Right lobe of liver (tissue), 4 donors: ENCODE data around the gene RGS7BP.

Source experiments
- POLR2A ChIP-seq: fragments of 450-650 bp; IDR thresholded peaks from one replicate; pipeline ENCODE4 v1.6.1; 2017; ENCODE audit warnings: antibody characterized with exemption, mild to moderate bottlenecking
- TF ChIP-seq, protein P1 (sequence below), 4 donors: fragments of 200-600 bp in 3 of 4; fragments of 450-650 bp in 1 of 4; IDR thresholded peaks; one replicate each; pipeline versions ENCODE4 v1.5.1 to v1.8.0; 2016 to 2022; ENCODE audit warnings: antibody characterized with exemption in 4 of 4, mild to moderate bottlenecking in 2 of 4
- donor health status: DM: no; HTN: no; CAD: no.
- donor health status: DM: no; HTN: no; CAD: no.
- donor health status: DM: no; HTN: yes; CAD: no.

DNA sequence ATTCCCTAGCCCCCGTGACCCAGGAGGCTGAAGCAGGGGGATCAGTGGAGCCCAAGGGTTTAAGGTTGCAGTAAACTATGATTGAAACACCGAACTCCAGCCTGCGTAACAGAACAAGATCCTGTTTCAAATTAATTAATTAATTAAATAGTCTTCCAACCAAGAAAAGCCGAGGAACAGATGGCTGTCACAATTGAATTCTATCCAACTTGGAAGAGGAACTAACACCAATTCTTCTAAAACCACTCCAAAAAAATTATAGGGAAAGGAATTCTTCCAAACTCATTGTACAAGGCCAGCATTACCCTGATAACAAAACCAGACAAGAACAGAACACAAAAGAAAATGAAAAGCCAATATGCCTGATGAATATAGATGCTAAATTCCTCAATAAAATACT is 43.4 kb upstream of the RGS7BP start:
- TF ChIP-seq, protein P1, sequence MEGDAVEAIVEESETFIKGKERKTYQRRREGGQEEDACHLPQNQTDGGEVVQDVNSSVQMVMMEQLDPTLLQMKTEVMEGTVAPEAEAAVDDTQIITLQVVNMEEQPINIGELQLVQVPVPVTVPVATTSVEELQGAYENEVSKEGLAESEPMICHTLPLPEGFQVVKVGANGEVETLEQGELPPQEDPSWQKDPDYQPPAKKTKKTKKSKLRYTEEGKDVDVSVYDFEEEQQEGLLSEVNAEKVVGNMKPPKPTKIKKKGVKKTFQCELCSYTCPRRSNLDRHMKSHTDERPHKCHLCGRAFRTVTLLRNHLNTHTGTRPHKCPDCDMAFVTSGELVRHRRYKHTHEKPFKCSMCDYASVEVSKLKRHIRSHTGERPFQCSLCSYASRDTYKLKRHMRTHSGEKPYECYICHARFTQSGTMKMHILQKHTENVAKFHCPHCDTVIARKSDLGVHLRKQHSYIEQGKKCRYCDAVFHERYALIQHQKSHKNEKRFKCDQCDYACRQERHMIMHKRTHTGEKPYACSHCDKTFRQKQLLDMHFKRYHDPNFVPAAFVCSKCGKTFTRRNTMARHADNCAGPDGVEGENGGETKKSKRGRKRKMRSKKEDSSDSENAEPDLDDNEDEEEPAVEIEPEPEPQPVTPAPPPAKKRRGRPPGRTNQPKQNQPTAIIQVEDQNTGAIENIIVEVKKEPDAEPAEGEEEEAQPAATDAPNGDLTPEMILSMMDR (IDR thresholded peaks at IDR 0.05): no peak
- TF ChIP-seq POLR2A: no peak
